ENCODE results near the gene NCBP1. TPM values are rescaled to one million over a fixed set of nuclear protein-coding genes. Genes with fewer than 3 reads are reported as not detected.

The NCBP1 gene
- total and polyA plus RNA-seq, 9 of the 15 experiments (the other 6 are each of a cell fraction or from before 2014, with no cell fraction given), result 29.4 to 69.7 (median 57.5) TPM

DNA sequence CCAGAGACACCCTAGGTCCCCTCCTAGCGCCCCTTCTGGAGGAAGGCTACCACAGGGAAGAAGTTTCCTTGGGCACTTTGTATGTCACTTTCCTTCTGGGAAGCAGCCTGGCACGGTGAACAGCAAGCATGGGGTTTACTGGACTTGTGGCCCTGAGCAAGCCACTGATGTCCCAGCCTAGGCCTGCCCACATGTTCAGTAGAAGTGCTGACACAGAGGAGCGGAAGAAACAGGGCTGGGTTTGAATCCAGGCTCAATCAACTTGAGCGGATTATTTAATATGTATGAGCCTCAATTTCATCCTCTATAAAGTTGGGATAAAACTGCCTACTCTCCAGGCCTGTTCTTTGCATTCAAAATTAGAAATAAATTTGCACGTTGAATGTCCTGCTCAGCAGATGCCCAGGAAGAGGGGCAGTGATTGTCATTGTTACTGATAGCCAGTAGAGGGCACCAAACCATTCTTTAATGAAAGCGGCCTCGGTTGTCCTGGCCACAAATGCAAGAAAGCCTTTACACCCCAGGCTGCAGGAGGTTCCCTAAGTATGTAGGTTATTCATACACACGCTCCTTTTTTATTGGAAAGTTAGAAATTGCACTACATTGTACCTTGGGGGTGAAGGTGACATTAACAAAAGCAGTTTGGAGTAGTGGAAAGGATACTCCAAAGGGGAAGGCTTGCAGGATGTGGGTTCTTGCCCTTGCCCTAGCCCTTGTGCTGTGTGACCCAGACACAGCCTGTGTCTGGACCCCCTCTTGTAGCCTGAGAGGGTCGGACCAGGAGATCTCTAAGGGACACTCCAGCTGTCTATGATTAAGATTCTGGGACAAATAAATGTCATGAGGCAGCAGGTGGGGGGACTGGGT, 77.0 kb downstream of the NCBP1 start:
- peak overlapping the region; percentile 51 for H3K4me2 ChIP-seq (ENCODE audit: insufficient read depth, low read length)
- H3K9ac ChIP-seq (ENCODE audit: insufficient read depth in 1 of 2, low read depth in 2 of 2, low read length in 2 of 2), result no peak overlapping the region; a peak in 1 of 4 replicates
- no peak overlapping the region for H3K4me3 ChIP-seq
- peaks cover 0 to 5% of the 10 kb centered on the region in 2 experiments; a peak in 1 of 5 replicates for H3K27me3 ChIP-seq (ENCODE audit: control insufficient read depth in 2 of 2, insufficient read depth in 2 of 2, low read length in 2 of 2)
- ATAC-seq (peak; percentile 95), FAIRE-seq (peak; percentile 97), DNase-seq (ENCODE audit: extremely low read depth in 1 of 4, low spot score in 3 of 4) (peak; percentile 75 to 80 (median 78))
- H4K20me1 ChIP-seq (replicated peaks; ENCODE audit: control insufficient read depth, insufficient read depth, low read length), result no peaks in the 10 kb centered on the region
- H3K4me1 ChIP-seq (replicated peaks in 1 of 2; ENCODE audit: control insufficient read depth in 2 of 2, insufficient read depth in 2 of 2, low read length in 2 of 2), result peaks cover 0 to 7% of the 10 kb centered on the region in 2 experiments; a peak in 3 of 5 replicates
- BruUV-seq (replicated peaks), result no TSS peak
- H2AFZ ChIP-seq (ENCODE audit: low read depth, low read length), result peak overlapping the region; percentile 56; the same call in 1 of the 2 replicates
- H3K27ac ChIP-seq (ENCODE audit: extremely low read depth, low read depth, low read length), result no peak overlapping the region
- intact Hi-C loops (cut with micrococcal nuclease), result loop anchor here (1.0 to 10.0 kb wide), 2 partner anchors 94 to 191 kb away; no protein-coding TSS in a partner anchor
- H3K79me2 ChIP-seq (ENCODE audit: control insufficient read depth, insufficient read depth, low read length), result no peaks in the 10 kb centered on the region
- CTCF ChIA-PET (ENCODE audit: low intra/inter-chr PET ratio), result interaction anchor here (0.7 to 1.3 kb wide), 5 partner anchors 8 to 191 kb away, joined by 3 to 9 read pairs (median 6); no protein-coding TSS in a partner anchor
- H3K9me3 ChIP-seq (replicated peaks; ENCODE audit: control insufficient read depth, insufficient read depth, low read depth, low read length), result no peaks in the 10 kb centered on the region
- no peaks in the 10 kb centered on the region for H3K36me3 ChIP-seq (ENCODE audit: control insufficient read depth, insufficient read depth, low read length)
- in situ Hi-C loops (cut with MboI), result no loop called here
- no peaks in the 10 kb centered on the region for H3K9me1 ChIP-seq (ENCODE audit: control insufficient read depth, insufficient read depth, low read length)
- POLR2A ChIA-PET, result no interaction called here
- 24% methylated on average over 9 of the region's 9 CpGs for WGBS (ENCODE audit: insufficient coverage, low coverage, missing lambda C conversion rate)
- TF ChIP-seq MBD2 (IDR thresholded peaks at IDR 0.05; ENCODE audit: borderline replicate concordance, low read depth) (no peak), ZBTB40 (IDR thresholded peaks at IDR 0.05) (no peak), ZBTB40 (CRISPR knock-in tag; IDR thresholded peaks at IDR 0.05) (no peak), HNRNPK (IDR thresholded peaks at IDR 0.05; ENCODE audit: low read depth, low read length, poor library complexity, severe bottlenecking) (no peak), STAG1 (CRISPR knock-in tag; IDR thresholded peaks at IDR 0.05; ENCODE audit: borderline replicate concordance) (peak; percentile 21; the same call in 1 of the 2 replicates), ARID4B (CRISPR knock-in tag; IDR thresholded peaks at IDR 0.05) (no peak)
